Mononuclear cell (primary cell): Measurements from ENCODE around the gene CAV2. TPM values are rescaled to one million over a fixed set of nuclear protein-coding genes. Genes with fewer than 3 reads are reported as not detected.
"Not testable (repeated sequence)": the region's sequence is repeated elsewhere in the genome, so short reads cannot be mapped to it uniquely, and the experiment has no call there.

Source experiments
- H3K27me3 ChIP-seq: 2 replicates; pipeline ENCODE4 v1.6.0; 2011; ENCODE audit warnings: low read length, control low read depth; ENCODE audit not compliant: insufficient read depth
- H3K4me1 ChIP-seq: 2 replicates; pipeline ENCODE4 v1.5.1; 2011; ENCODE audit warnings: mild to moderate bottlenecking, low read length, control low read depth; ENCODE audit not compliant: insufficient read depth
- H3K4me3 ChIP-seq: 2 replicates; pipeline ENCODE4 v1.5.1; 2011; ENCODE audit warnings: mild to moderate bottlenecking, low read length, moderate library complexity
- H3K9me3 ChIP-seq: 2 replicates; pipeline ENCODE4 v1.5.1; 2011; ENCODE audit warnings: low read depth, mild to moderate bottlenecking, control low read depth, low read length
- total RNA-seq: library from RNA; depleted of rRNA; stranded (reverse); fragments of >200 nt; gene quantifications from one replicate; pipeline ENCODE4 v1.2.3, GENCODE V29; 2012

Gene CAV2, protein sequence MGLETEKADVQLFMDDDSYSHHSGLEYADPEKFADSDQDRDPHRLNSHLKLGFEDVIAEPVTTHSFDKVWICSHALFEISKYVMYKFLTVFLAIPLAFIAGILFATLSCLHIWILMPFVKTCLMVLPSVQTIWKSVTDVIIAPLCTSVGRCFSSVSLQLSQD
- 4.1 TPM for total RNA-seq

GRCh38 chr7:116499168-116500077, at the start of gene CAV2:
CAV2 (plus strand) TSS chr7:116499738; CDS start chr7:116499782, 44 bp downstream.
- Histone ChIP-seq H3K27me3 (peaks cover 61% of the 10 kb centered on the region), H3K4me3 (peak within 1 kb of the TSS; percentile 10), H3K9me3 (no peaks in the 10 kb centered on the region), H3K4me1 (peaks cover 14% of the 10 kb centered on the region)

DNA sequence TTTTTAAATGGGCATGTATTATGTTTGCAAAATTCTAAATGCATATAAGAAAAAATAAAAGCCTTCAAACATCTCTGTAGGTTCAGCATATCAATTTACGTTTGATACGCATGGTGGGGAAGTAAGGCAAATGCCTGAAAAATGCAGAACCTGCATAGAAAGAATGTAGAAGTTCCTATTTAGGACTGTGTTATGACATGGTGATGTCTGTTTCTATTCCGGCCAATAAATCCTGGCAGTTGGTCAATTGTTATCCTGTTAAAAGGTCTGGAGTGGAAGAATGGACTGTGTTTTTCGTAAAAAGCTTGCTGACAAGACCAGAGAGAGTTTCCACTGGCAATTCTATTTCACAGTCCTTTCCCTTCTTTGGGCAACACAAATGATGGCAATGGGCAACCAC, 49.6 kb upstream of the CAV2 start:
- H3K9me3 ChIP-seq, result no peaks in the 10 kb centered on the region
- no peaks in the 10 kb centered on the region for H3K27me3 ChIP-seq
- H3K4me3 ChIP-seq, result no peak overlapping the region
- no peaks in the 10 kb centered on the region for H3K4me1 ChIP-seq

GRCh38 chr7:116451957-116452729, 47.4 kb upstream of the CAV2 start:
- Histone ChIP-seq H3K27me3 (no peaks in the 10 kb centered on the region), H3K4me3 (no peak overlapping the region), H3K4me1 (no peaks in the 10 kb centered on the region), H3K9me3 (no peaks in the 10 kb centered on the region)

DNA sequence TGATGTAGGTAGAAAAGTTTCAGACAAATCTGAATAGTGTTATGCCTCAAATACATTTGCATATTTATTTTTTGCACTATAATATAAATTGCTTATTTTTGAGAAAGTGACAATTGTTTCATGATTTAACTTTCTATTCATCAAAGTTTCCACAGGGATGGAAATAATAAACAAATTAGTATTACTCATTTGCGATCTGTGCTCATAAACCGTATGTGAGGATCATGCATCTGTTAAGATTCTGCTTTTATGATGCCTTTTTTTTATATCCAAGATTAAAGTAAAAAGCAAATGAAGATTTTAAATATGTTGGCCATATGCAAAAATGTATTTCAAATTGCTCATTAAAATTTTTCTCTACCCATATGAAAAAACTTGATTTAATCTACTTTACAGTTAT, 45.2 kb upstream of the CAV2 start:
- no peak overlapping the region for H3K4me3 ChIP-seq
- no peaks in the 10 kb centered on the region for H3K4me1 ChIP-seq
- no peaks in the 10 kb centered on the region for H3K27me3 ChIP-seq
- H3K9me3 ChIP-seq, result no peaks in the 10 kb centered on the region

GRCh38 chr7:116455009-116455408, 44.5 kb upstream of the CAV2 start:
- H3K4me3 ChIP-seq, result no peak overlapping the region
- no peaks in the 10 kb centered on the region for H3K4me1 ChIP-seq
- no peaks in the 10 kb centered on the region for H3K9me3 ChIP-seq
- no peaks in the 10 kb centered on the region for H3K27me3 ChIP-seq

- H3K27me3 ChIP-seq, result no peaks in the 10 kb centered on the region
- H3K9me3 ChIP-seq, result no peaks in the 10 kb centered on the region
- no peak overlapping the region for H3K4me3 ChIP-seq
- H3K4me1 ChIP-seq, result no peaks in the 10 kb centered on the region
These were observed 44.0 kb upstream of the CAV2 start for GRCh38 chr7:116455499-116455898.

DNA sequence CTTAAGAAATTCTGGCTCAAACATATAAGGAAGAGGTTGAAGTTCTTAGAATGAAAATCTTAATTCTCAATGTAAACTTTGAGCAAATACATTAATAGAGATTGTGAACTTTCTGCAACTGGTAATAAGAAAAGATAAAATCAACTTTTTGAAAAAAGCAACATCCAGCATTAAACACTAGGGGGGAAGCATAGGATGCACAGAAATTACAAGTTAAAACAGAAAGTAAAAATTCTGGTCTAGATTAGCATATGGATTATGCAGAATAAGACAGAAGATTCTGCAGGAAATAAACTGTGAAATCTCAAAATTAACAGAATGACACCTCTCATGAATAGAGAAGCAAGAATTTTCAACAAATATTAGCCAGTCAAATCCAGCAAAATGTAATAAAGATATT, 38.0 kb upstream of the CAV2 start:
- no peaks in the 10 kb centered on the region for H3K9me3 ChIP-seq
- H3K4me3 ChIP-seq, result no peak overlapping the region
- H3K27me3 ChIP-seq, result no peaks in the 10 kb centered on the region
- H3K4me1 ChIP-seq, result no peaks in the 10 kb centered on the region

DNA sequence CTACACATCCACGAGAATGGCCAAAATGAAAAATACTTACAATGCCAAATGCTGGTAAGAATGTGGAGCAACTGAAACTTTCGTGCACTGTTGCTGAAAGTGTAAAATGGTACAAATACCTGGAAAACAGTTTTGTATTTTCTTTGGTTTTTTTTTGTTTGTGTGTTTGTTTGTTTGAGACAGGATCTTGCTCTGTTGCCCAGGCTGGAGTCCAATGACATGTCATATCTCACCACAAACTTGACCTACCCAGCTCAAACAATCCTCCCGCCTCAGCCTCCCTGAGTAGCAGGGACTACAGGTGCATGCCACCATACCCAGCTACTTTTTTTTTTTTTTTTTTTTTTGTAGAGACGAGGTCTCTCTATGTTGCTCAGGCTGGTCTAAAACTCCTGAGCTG, 35.6 kb upstream of the CAV2 start:
- Histone ChIP-seq H3K4me1 (no peaks in the 10 kb centered on the region), H3K27me3 (no peaks in the 10 kb centered on the region), H3K4me3 (no peak overlapping the region), H3K9me3 (no peaks in the 10 kb centered on the region)

- Histone ChIP-seq H3K4me3 (no peak overlapping the region), H3K4me1 (no peaks in the 10 kb centered on the region), H3K27me3 (no peaks in the 10 kb centered on the region), H3K9me3 (no peaks in the 10 kb centered on the region)
These were observed 35.2 kb upstream of the CAV2 start for GRCh38 chr7:116464375-116464774.

GRCh38 chr7:116465125-116465524, 34.4 kb upstream of the CAV2 start:
- H3K4me1 ChIP-seq, result no peaks in the 10 kb centered on the region
- H3K4me3 ChIP-seq, result no peak overlapping the region
- H3K27me3 ChIP-seq, result no peaks in the 10 kb centered on the region
- H3K9me3 ChIP-seq, result no peaks in the 10 kb centered on the region

GRCh38 chr7:116468534-116468933, 31.0 kb upstream of the CAV2 start:
- no peaks in the 10 kb centered on the region for H3K4me1 ChIP-seq
- no peaks in the 10 kb centered on the region for H3K9me3 ChIP-seq
- peaks cover 5% of the 10 kb centered on the region for H3K27me3 ChIP-seq
- no peak overlapping the region for H3K4me3 ChIP-seq

DNA sequence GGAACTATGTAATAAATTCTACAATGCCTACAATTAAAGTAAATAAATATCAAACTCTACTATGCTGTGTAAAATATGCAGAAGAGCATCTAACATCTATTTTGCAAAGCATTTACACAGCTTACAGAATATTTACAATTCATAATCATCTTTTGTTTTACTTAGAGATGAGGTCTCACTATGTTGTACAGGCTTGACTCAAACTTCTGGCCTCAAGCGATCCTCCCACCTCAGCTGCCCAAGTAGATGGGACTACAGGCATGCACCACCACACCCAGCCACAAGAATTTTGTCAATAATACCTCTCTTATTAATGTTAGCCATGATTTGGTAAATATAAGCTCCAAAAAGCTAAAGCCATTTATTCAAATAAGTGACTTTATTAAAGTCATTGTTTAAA, 21.9 kb upstream of the CAV2 start:
- Histone ChIP-seq H3K27me3 (peaks cover 2% of the 10 kb centered on the region), H3K4me1 (no peaks in the 10 kb centered on the region), H3K4me3 (no peak overlapping the region), H3K9me3 (no peaks in the 10 kb centered on the region)

GRCh38 chr7:116478834-116479233, 20.7 kb upstream of the CAV2 start:
- no peaks in the 10 kb centered on the region for H3K9me3 ChIP-seq

DNA sequence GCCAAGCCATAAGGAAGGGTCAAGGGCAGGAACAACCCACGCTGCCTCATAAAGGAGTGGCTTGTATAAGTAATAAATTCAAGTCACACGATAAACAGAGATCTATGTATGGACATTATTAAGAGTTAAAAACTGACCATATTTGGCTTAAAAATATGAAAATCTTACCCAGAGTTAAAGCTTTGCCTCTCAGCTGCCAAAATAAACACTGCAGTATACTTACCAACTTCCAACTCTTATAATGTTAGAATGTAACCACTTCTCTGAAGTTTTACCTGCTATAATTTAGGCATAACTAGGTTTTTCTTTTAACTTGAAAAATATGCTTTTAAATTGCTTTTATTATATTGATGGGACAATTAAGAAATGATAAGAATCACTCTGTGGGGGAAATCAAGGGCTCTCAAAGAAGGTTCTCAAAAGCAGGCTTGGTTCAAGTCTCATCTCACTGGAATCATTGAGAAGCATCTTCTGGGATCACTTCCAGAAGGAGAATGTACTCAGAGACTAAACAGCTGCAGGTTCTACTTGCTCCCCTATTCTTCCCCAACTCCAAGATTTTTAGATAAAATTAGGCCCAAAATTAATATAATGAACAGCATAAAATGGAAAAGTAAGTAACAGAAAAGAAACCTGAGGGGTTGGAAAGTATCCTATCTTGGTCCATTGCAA, 16.1 kb upstream of the CAV2 start:
- H3K27me3 ChIP-seq, result no peaks in the 10 kb centered on the region
- no peaks in the 10 kb centered on the region for H3K9me3 ChIP-seq
- H3K4me1 ChIP-seq, result no peaks in the 10 kb centered on the region
- H3K4me3 ChIP-seq, result no peak overlapping the region

More at GRCh38 chr7:116478834-116479233, 20.7 kb upstream of the CAV2 start:
- Histone ChIP-seq H3K4me3 (no peak overlapping the region), H3K27me3 (no peaks in the 10 kb centered on the region), H3K4me1 (no peaks in the 10 kb centered on the region)

DNA sequence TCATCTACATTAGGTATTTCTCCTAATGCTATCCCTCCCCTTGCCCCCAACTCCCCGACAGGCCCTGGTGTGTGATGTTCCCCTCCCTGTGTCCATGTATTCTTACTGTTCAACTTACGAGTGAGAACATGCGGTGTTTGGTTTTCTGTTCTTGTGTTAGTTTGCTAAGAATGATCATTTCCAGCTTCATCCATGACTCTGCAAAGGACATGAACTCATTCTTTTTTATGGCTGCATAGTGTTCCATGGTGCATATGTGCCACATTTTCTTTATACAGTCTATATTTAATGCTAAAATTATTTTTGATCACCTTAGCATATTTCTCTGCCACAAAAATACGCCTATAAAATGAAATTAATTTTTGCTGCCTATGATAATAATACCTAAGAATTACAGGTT, 15.1 kb upstream of the CAV2 start:
- H3K9me3 ChIP-seq, H3K4me3 ChIP-seq, H3K27me3 ChIP-seq, H3K4me1 ChIP-seq: not testable (repeated sequence)
